Thyroid gland (tissue), 4 donors: ENCODE data around the gene PHPT1. TPM values are rescaled to one million over a fixed set of nuclear protein-coding genes. Genes with fewer than 3 reads are reported as not detected.
"Not testable (repeated sequence)": the region's sequence is repeated elsewhere in the genome, so short reads cannot be mapped to it uniquely, and the experiment has no call there.

Experiments
- DNase-seq, 2 donors: peaks; one replicate each; pipeline ENCODE4 v3.0.0-alpha.2; 2019
- H3K27ac ChIP-seq, 3 donors: fragments of 200-600 bp; sonication (generic); 1 replicate in 2 of 3; 2 replicates in 1 of 3; pipeline ENCODE4 v1.5.1; 2016 to 2019; ENCODE audit warnings: mild to moderate bottlenecking in 1 of 3, moderate library complexity in 1 of 3
- H3K27me3 ChIP-seq: fragments of 200-600 bp; sonication (generic); one replicate; pipeline ENCODE4 v1.5.1; 2019
- H3K36me3 ChIP-seq, 2 donors: fragments of 200-600 bp; sonication (generic); one replicate each; pipeline ENCODE4 v1.5.1; 2016 to 2019
- H3K4me1 ChIP-seq, 2 donors: fragments of 200-600 bp; sonication (generic); one replicate each; pipeline ENCODE4 v1.5.1; 2017 to 2019
- H3K4me3 ChIP-seq, 3 donors: fragments of 200-600 bp; sonication (generic); replicated peaks in 1 of 3; 1 replicate in 2 of 3; 2 replicates in 1 of 3; pipeline ENCODE4 v1.5.1; 2016; ENCODE audit warnings: mild to moderate bottlenecking in 1 of 3
- H3K9me3 ChIP-seq: fragments of 200-600 bp; sonication (generic); one replicate; pipeline ENCODE4 v1.5.1; 2017
- POLR2A ChIP-seq, 2 donors: fragments of 450-650 bp; IDR thresholded peaks; one replicate each; pipeline ENCODE4 v1.6.1; 2017; ENCODE audit warnings: antibody characterized with exemption in 2 of 2, mild to moderate bottlenecking in 2 of 2, moderate library complexity in 1 of 2
- WGBS, 2 donors: methylation state at CpG; one replicate each; pipeline ENCODE4 v1.1.5; 2017; 5-methylcytosine and 5-hydroxymethylcytosine counted together
- intact Hi-C: fragments of 100-400 bp; cut with DNase I; formaldehyde crosslinking; loops from one replicate; pipeline ENCODE4 v1.15.1; 2023
- total RNA-seq, 4 donors: library from RNA; depleted of rRNA; stranded (reverse); fragments of >200 nt; gene quantifications; one replicate each; pipeline ENCODE4 v1.2.3, GENCODE V29; 2016
- TF ChIP-seq, protein P1 (sequence below), 6 experiments: fragments of 200-600 bp in 3 of 6; fragments of 450-650 bp in 3 of 6; sonication (generic) in 3 of 6; IDR thresholded peaks; one replicate each; pipeline ENCODE4 v1.5.1; 2016 to 2019; ENCODE audit warnings: antibody characterized with exemption in 6 of 6, mild to moderate bottlenecking in 2 of 6, inconsistent platforms in 1 of 6, moderate library complexity in 1 of 6

PHPT1 gene
- total RNA-seq, 4 donors from 2014 or later: 79.4 to 174 (median 115) TPM

DNA sequence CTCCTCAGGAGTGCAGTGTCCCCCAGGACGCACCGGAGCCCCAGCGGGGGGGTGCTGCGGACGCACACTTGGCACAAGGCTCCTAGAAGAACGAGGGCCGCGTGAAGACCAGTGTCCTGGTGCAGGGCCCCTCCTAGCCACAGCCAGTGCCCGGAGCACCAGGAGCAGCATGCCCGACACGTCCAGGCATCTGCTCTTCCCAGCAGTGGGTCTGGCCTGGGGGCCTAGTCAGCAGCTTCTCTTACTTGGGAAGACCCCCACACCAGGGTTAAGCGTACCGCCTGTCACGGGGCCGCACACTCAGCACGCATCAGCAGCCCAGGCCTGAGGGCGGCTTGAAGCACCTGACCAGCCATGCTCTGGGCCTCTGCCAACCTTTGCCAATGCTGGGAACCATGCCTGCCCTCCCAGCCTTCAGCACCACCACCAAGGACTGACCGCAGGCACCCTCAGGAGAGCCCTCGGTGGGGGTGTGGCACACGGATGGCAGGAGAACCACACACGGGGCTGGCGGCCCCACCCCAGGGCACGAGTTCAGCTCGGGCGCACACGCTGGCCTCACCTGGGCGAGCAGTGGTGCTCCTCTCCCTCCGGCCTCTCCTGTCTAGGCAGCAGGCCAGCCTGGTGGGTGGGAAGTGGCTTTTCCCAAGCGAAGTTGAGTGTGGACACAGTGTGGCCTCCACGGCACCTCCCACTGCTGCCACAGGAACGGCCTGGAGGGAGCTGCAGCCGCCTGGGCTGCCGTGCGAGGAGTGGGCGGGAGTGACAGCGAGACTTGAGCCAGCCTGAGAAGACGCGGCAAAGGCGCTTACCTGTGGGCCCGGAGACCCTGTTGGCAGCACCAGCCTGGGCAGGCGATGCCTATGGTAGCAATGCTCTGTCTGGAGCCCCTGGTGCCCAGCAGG, 19.0 kb upstream of the PHPT1 start:
- peak; percentile 42 to 67 for DNase-seq
- H3K27ac ChIP-seq: no peak overlapping the region
- H3K4me3 ChIP-seq: no peak overlapping the region
- H3K9me3 ChIP-seq: no peaks in the 10 kb centered on the region
- TF ChIP-seq, protein P1, sequence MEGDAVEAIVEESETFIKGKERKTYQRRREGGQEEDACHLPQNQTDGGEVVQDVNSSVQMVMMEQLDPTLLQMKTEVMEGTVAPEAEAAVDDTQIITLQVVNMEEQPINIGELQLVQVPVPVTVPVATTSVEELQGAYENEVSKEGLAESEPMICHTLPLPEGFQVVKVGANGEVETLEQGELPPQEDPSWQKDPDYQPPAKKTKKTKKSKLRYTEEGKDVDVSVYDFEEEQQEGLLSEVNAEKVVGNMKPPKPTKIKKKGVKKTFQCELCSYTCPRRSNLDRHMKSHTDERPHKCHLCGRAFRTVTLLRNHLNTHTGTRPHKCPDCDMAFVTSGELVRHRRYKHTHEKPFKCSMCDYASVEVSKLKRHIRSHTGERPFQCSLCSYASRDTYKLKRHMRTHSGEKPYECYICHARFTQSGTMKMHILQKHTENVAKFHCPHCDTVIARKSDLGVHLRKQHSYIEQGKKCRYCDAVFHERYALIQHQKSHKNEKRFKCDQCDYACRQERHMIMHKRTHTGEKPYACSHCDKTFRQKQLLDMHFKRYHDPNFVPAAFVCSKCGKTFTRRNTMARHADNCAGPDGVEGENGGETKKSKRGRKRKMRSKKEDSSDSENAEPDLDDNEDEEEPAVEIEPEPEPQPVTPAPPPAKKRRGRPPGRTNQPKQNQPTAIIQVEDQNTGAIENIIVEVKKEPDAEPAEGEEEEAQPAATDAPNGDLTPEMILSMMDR (IDR thresholded peaks at IDR 0.05): no peak
- TF ChIP-seq POLR2A (IDR thresholded peaks at IDR 0.05): no peak
- 87 to 89% methylated on average over 22 of the region's 41 CpGs for WGBS, 2 donors
- intact Hi-C loops: no loop called here
- H3K4me1 ChIP-seq: no peaks in the 10 kb centered on the region
- peaks cover 45 to 47% of the 10 kb centered on the region in 2 donors for H3K36me3 ChIP-seq
- no peaks in the 10 kb centered on the region for H3K27me3 ChIP-seq

DNA sequence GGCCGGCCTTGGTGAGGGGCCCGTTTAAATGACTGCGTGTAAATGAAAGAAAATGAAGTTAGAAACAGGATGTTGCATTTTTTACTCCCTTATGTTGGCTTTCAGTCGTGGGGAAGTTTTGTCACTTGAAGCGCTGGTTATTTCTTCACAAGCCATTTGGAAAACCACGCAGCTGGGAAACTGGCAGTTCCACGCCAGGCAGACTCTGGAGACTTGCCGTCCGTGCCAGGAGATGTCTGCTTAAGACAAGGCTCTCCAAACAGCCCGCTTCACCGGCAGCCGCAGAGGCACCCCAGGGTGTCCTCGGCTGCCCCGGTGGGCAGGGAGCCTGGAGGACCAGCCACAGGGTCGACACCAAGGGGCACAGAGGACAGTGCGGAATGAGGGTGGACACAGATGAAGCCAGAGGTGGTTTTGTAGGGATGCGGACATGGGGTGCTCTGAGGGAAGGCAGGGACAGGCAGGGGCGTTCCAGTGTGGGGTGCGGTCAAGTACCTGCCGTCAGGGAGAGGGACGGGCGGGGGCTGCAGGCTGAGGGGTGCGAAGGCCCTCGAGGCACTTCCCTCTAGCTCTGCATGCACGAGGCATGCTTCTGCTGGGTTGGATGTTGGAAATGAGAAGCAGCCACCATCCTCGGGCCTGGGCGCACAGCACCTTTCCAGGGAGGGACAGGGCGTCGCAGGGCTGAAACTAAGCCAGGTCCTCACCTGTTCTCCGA, 18.0 kb upstream of the PHPT1 start:
- no peak for TF ChIP-seq POLR2A (IDR thresholded peaks at IDR 0.05)
- TF ChIP-seq, protein P1 (IDR thresholded peaks at IDR 0.05): no peak
- no peaks in the 10 kb centered on the region for H3K9me3 ChIP-seq
- no peak overlapping the region for H3K4me3 ChIP-seq
- peaks cover 37 to 41% of the 10 kb centered on the region in 2 donors for H3K36me3 ChIP-seq
- DNase-seq: no peak
- H3K4me1 ChIP-seq: no peaks in the 10 kb centered on the region
- H3K27me3 ChIP-seq: no peaks in the 10 kb centered on the region
- WGBS, 2 donors: 92 to 93% methylated on average over 26 to 28 of the region's 30 CpGs
- no peak overlapping the region for H3K27ac ChIP-seq
- intact Hi-C loops: no loop called here

DNA sequence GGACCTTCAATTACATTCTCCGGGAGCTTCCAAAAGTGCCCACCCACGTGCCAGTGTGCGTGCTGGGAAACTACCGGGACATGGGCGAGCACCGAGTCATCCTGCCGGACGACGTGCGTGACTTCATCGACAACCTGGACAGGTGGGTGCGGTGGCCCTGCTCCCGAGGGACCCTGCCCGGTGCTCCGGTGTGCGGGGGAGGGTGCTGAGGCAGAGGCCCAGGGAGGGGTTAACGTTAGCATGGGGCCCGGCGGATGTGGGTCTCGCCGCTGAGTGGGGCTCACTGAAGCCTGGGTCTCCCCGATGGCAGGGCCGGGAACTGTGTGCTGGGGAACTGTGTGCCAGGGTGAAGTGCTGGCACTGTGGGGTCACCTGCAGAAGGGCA, 17.5 kb upstream of the PHPT1 start:
- no peak for DNase-seq
- H3K36me3 ChIP-seq: peaks cover 34 to 40% of the 10 kb centered on the region in 2 donors
- H3K27ac ChIP-seq: no peak overlapping the region
- intact Hi-C loops: no loop called here
- TF ChIP-seq, protein P1 (IDR thresholded peaks at IDR 0.05): no peak
- TF ChIP-seq POLR2A (IDR thresholded peaks at IDR 0.05): no peak
- H3K4me3 ChIP-seq: no peak overlapping the region
- H3K4me1 ChIP-seq: no peaks in the 10 kb centered on the region
- WGBS, 2 donors: 90 to 93% methylated on average over 6 to 21 of the region's 23 CpGs
- H3K9me3 ChIP-seq: no peaks in the 10 kb centered on the region
- H3K27me3 ChIP-seq: no peaks in the 10 kb centered on the region

DNA sequence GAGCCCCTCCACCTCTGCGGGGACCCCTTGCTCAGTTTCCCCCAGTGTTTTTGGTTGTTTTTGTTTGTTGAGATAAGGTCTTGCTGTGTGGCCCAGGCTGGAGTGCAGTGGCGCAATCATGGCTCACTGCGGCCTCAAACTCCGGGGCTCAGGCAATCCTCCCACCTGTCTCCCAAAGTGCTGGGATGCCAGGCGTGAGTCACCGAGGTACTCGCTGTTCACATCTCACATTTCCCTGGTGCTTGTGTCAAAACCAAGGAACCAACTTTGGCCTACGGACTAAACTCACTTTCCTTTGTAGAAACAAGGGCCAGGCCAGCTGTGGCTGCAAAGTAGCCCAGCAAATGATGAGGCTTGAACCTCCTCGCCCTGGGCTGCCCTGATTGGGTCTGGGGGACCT, 16.6 kb upstream of the PHPT1 start:
- Histone ChIP-seq H3K4me3 (no peak overlapping the region), H3K27ac (no peak overlapping the region), H3K36me3 (peaks cover 34 to 40% of the 10 kb centered on the region in 2 donors), H3K9me3 (no peaks in the 10 kb centered on the region), H3K27me3 (no peaks in the 10 kb centered on the region), H3K4me1 (no peaks in the 10 kb centered on the region)
- no peak for DNase-seq
- 92 to 95% methylated on average over 4 to 8 of the region's 9 CpGs for WGBS, 2 donors
- TF ChIP-seq, protein P1 (IDR thresholded peaks at IDR 0.05): no peak
- TF ChIP-seq POLR2A (IDR thresholded peaks at IDR 0.05): no peak
- intact Hi-C loops: no loop called here

DNA sequence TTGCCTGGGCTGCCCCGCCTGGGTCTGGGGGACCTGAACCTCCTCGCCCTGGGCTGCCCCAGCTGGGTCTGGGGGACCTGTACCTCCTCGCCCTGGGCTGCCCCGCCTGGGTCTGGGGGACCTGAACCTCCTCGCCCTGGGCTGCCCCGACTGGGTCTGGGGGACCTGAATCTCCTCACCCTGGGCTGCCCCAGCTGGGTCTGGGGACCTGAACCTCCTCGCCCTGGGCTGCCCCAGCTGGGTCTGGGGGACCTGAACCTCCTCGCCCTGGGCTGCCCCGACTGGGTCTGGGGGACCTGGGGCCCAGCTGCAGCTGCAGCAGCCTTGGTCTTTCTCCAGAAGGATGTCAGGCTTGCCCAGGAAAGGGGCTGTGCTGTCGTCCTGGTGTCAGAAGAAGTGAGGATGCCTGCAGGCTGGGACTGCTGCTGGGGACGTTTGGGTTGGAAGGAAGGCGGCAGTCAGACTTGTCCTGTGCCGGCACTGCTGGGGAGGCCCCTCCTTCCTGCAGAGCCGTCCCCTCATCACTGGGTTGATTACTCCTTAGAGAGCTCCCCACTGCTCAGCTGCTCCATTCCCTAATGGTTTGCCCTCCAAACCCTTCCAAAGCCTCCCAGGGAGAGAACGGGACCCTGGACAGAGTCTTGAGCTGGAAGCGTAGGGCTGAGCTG, 15.7 kb upstream of the PHPT1 start:
- H3K27ac ChIP-seq, H3K4me3 ChIP-seq, H3K27me3 ChIP-seq, intact Hi-C loops, H3K9me3 ChIP-seq, H3K4me1 ChIP-seq, DNase-seq: not testable (repeated sequence)
- WGBS, 2 donors: 88 to 89% methylated on average over 3 to 13 of the region's 16 CpGs
- peaks cover 32 to 35% of the 10 kb centered on the region in 2 donors for H3K36me3 ChIP-seq
